GM23338 (cell line): ENCODE measurements around the gene KRTAP5-1. TPM values are rescaled to one million over a fixed set of nuclear protein-coding genes. Genes with fewer than 3 reads are reported as not detected.

Experiments
- ATAC-seq: fragments of 200-7000 bp; cut with Tn5 transposase; 3 replicates; pipeline ENCODE4 v1.9.1; 2020
- DNase-seq: peaks from one replicate; pipeline ENCODE4 v3.0.0-alpha.2; 2015; ENCODE audit warnings: low spot score
- H2AFZ ChIP-seq: fragments of 200-600 bp; sonication (generic); 2 replicates; pipeline ENCODE4 v1.8.0; 2016; ENCODE audit warnings: antibody characterized with exemption, mild to moderate bottlenecking, moderate library complexity
- H3F3A ChIP-seq: fragments of 200-600 bp; sonication (generic); replicated peaks from 2 replicates; pipeline ENCODE4 v1.8.0; 2017; ENCODE audit warnings: antibody characterized with exemption, mixed run types, low read depth
- H3K27ac ChIP-seq: fragments of 200-600 bp; sonication (generic); 2 replicates; pipeline ENCODE4 v1.6.1; 2016; ENCODE audit warnings: low read depth
- H3K27me3 ChIP-seq: fragments of 200-600 bp; sonication (generic); 2 replicates; pipeline ENCODE4 v1.8.0; 2016; ENCODE audit warnings: mild to moderate bottlenecking, mixed run types, moderate library complexity; ENCODE audit not compliant: insufficient read depth
- H3K36me3 ChIP-seq: fragments of 200-600 bp; sonication (generic); 2 replicates; pipeline ENCODE4 v1.8.0; 2016; ENCODE audit warnings: mild to moderate bottlenecking; ENCODE audit not compliant: insufficient read depth
- H3K4me1 ChIP-seq: fragments of 200-600 bp; sonication (generic); 2 replicates; pipeline ENCODE4 v1.8.0; 2016; ENCODE audit warnings: mild to moderate bottlenecking, moderate library complexity; ENCODE audit not compliant: insufficient read depth
- H3K4me2 ChIP-seq: fragments of 200-600 bp; sonication (generic); 2 replicates; pipeline ENCODE4 v1.7.1; 2017; ENCODE audit warnings: mixed run types
- H3K4me3 ChIP-seq: fragments of 200-600 bp; sonication (generic); 2 replicates; pipeline ENCODE4 v1.6.1; 2016; ENCODE audit warnings: mixed run types
- H3K79me2 ChIP-seq: fragments of 200-600 bp; sonication (generic); replicated peaks from 2 replicates; pipeline ENCODE4 v1.8.0; 2017; ENCODE audit warnings: mild to moderate bottlenecking; ENCODE audit not compliant: insufficient read depth
- H3K9me2 ChIP-seq: fragments of 200-600 bp; sonication (generic); 2 replicates; pipeline ENCODE4 v1.8.0; 2017; ENCODE audit not compliant: insufficient read depth
- H4K20me1 ChIP-seq: fragments of 200-600 bp; sonication (generic); replicated peaks from 2 replicates; pipeline ENCODE4 v1.8.0; 2017; ENCODE audit warnings: mild to moderate bottlenecking; ENCODE audit not compliant: insufficient read depth
- H3K27ac Mint-ChIP-seq: 2 replicates; pipeline ENCODE4 v1.8.0; 2020; ENCODE audit warnings: inconsistent platforms, mild to moderate bottlenecking, moderate library complexity, mixed read lengths
- H3K27me3 Mint-ChIP-seq: 3 replicates; pipeline ENCODE4 v1.8.0; 2022; ENCODE audit warnings: low read depth, mild to moderate bottlenecking, moderate library complexity, mixed read lengths, inconsistent platforms; ENCODE audit not compliant: insufficient read depth, poor library complexity
- H3K36me3 Mint-ChIP-seq: 3 replicates; pipeline ENCODE4 v1.8.0; 2021; ENCODE audit warnings: low read depth, mild to moderate bottlenecking, inconsistent platforms, moderate library complexity, mixed read lengths
- H3K4me1 Mint-ChIP-seq: 3 replicates; pipeline ENCODE4 v1.8.0; 2020; ENCODE audit warnings: mild to moderate bottlenecking, inconsistent platforms, mixed read lengths
- H3K4me3 Mint-ChIP-seq: 3 replicates; pipeline ENCODE4 v1.8.0; 2021; ENCODE audit warnings: moderate library complexity, mild to moderate bottlenecking, inconsistent platforms, mixed read lengths
- H3K9me3 Mint-ChIP-seq: 3 replicates; pipeline ENCODE4 v1.8.0; 2020; ENCODE audit warnings: moderate library complexity, mild to moderate bottlenecking, inconsistent platforms, mixed read lengths
- CREB1 ChIP-seq: fragments of 250-450 bp; sonication (Bioruptor Pico); IDR thresholded peaks from 2 replicates; pipeline ENCODE4 v1.5.0; 2020; ENCODE audit warnings: low read depth, mild to moderate bottlenecking, moderate library complexity
- EZH2 ChIP-seq: fragments of 200-600 bp; sonication (generic); IDR thresholded peaks from one replicate; pipeline ENCODE4 v1.8.0; 2017; ENCODE audit warnings: antibody characterized with exemption, mild to moderate bottlenecking, low read depth; ENCODE audit not compliant: unreplicated experiment
- EZH2phosphoT487 ChIP-seq: fragments of 200-600 bp; sonication (generic); IDR thresholded peaks from one replicate; pipeline ENCODE4 v1.8.1; 2018; ENCODE audit warnings: antibody characterized with exemption; ENCODE audit not compliant: unreplicated experiment
- JUNB ChIP-seq: IDR thresholded peaks from one replicate; pipeline ENCODE4 v1.6.1; 2016; ENCODE audit warnings: antibody characterized with exemption; ENCODE audit not compliant: unreplicated experiment
- NANOG ChIP-seq: IDR thresholded peaks from 2 replicates; pipeline ENCODE4 v1.6.1; 2016; ENCODE audit warnings: antibody characterized with exemption, borderline replicate concordance
- POLR2AphosphoS5 ChIP-seq: IDR thresholded peaks from 2 replicates; pipeline ENCODE4 v1.6.1; 2016; ENCODE audit warnings: antibody characterized with exemption, low read depth
- STAT1 ChIP-seq: IDR thresholded peaks from one replicate; pipeline ENCODE4 v1.6.1; 2016; ENCODE audit warnings: antibody characterized with exemption; ENCODE audit not compliant: unreplicated experiment
- ZNF114 ChIP-seq: fragments of 250-450 bp; sonication (Bioruptor Pico); IDR thresholded peaks from 2 replicates; pipeline ENCODE4 v1.5.0; 2020; ENCODE audit warnings: mild to moderate bottlenecking, moderate library complexity
- ZNF331 ChIP-seq: fragments of 250-450 bp; sonication (Bioruptor Pico); IDR thresholded peaks from 2 replicates; pipeline ENCODE4 v1.5.0; 2020; ENCODE audit warnings: low read depth, mild to moderate bottlenecking, moderate library complexity
- polyA plus RNA-seq: library from polyadenylated mRNA; unstranded; fragments of >200 nt; fragmentation: Nextera tagmentation; extraction: Ambion mirVana; gene quantifications from 2 replicates; pipeline ENCODE4 v1.2.1, GENCODE V29; 2016
- total RNA-seq: library from RNA; depleted of rRNA; stranded (reverse); fragments of >200 nt; shearing (Covaris generic); gene quantifications from 2 replicates; pipeline ENCODE4 v1.2.3, GENCODE V29; 2014
- TF ChIP-seq, protein P1 (sequence below): IDR thresholded peaks from 2 replicates; pipeline ENCODE4 v1.6.1; 2016; ENCODE audit warnings: antibody characterized with exemption
- TF ChIP-seq, protein P2 (sequence below): IDR thresholded peaks from one replicate; pipeline ENCODE4 v1.6.1; 2018; ENCODE audit warnings: antibody characterized with exemption; ENCODE audit not compliant: unreplicated experiment
- TF ChIP-seq, protein P3 (sequence below): fragments of 250-450 bp; sonication (Bioruptor Pico); IDR thresholded peaks from 2 replicates; pipeline ENCODE4 v1.5.0; 2020; ENCODE audit warnings: mild to moderate bottlenecking, moderate library complexity

The KRTAP5-1 gene
- total and polyA plus RNA-seq, 2 experiments from 2014 or later, result not detected

DNA sequence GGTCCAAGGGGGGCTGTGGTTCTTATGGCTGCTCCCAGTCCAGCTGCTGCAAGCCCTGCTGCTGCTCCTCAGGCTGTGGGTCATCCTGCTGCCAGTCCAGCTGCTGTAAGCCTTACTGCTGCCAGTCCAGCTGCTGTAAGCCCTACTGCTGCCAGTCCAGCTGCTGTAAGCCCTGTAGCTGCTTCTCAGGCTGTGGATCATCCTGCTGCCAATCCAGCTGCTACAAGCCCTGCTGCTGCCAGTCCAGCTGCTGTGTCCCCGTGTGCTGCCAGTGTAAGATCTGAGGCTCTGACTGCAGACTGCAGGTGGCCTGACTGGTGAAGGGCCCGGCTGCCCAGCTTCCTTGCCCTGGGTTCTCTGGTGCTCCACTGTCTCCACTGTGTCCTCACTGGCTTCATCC lies 45.2 kb upstream of the KRTAP5-1 start:
- H3K27me3 ChIP-seq, result no peaks in the 10 kb centered on the region
- H4K20me1 ChIP-seq, result no peaks in the 10 kb centered on the region
- no peaks in the 10 kb centered on the region for H3K36me3 ChIP-seq
- no peak overlapping the region for H2AFZ ChIP-seq
- no peak overlapping the region for H3K4me3 Mint-ChIP-seq
- H3K4me3 ChIP-seq, result no peak overlapping the region
- H3F3A ChIP-seq, result no peaks in the 10 kb centered on the region
- H3K9me2 ChIP-seq, result no peaks in the 10 kb centered on the region
- ATAC-seq (no peak), DNase-seq (no peak)
- no peak overlapping the region for H3K4me2 ChIP-seq
- H3K4me1 ChIP-seq, result peaks cover 3% of the 10 kb centered on the region; the same call in 1 of the 2 replicates
- H3K9me3 Mint-ChIP-seq, result no peaks in the 10 kb centered on the region
- no peaks in the 10 kb centered on the region for H3K79me2 ChIP-seq
- H3K4me1 Mint-ChIP-seq, result peaks cover 4% of the 10 kb centered on the region; the same call in 1 of the 3 replicates
- H3K27ac Mint-ChIP-seq, result no peak overlapping the region
- H3K36me3 Mint-ChIP-seq, result no peaks in the 10 kb centered on the region; the same call in 2 of the 3 replicates
- TF ChIP-seq, protein P1, sequence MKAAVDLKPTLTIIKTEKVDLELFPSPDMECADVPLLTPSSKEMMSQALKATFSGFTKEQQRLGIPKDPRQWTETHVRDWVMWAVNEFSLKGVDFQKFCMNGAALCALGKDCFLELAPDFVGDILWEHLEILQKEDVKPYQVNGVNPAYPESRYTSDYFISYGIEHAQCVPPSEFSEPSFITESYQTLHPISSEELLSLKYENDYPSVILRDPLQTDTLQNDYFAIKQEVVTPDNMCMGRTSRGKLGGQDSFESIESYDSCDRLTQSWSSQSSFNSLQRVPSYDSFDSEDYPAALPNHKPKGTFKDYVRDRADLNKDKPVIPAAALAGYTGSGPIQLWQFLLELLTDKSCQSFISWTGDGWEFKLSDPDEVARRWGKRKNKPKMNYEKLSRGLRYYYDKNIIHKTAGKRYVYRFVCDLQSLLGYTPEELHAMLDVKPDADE, result no peak
- TF ChIP-seq POLR2AphosphoS5 (no peak), EZH2 (no peak), ZNF114 (CRISPR knock-in tag) (no peak), JUNB (no peak), EZH2phosphoT487 (no peak), NANOG (no peak), STAT1 (no peak), ZNF331 (no peak), CREB1 (CRISPR knock-in tag) (no peak)
- TF ChIP-seq, protein P2, sequence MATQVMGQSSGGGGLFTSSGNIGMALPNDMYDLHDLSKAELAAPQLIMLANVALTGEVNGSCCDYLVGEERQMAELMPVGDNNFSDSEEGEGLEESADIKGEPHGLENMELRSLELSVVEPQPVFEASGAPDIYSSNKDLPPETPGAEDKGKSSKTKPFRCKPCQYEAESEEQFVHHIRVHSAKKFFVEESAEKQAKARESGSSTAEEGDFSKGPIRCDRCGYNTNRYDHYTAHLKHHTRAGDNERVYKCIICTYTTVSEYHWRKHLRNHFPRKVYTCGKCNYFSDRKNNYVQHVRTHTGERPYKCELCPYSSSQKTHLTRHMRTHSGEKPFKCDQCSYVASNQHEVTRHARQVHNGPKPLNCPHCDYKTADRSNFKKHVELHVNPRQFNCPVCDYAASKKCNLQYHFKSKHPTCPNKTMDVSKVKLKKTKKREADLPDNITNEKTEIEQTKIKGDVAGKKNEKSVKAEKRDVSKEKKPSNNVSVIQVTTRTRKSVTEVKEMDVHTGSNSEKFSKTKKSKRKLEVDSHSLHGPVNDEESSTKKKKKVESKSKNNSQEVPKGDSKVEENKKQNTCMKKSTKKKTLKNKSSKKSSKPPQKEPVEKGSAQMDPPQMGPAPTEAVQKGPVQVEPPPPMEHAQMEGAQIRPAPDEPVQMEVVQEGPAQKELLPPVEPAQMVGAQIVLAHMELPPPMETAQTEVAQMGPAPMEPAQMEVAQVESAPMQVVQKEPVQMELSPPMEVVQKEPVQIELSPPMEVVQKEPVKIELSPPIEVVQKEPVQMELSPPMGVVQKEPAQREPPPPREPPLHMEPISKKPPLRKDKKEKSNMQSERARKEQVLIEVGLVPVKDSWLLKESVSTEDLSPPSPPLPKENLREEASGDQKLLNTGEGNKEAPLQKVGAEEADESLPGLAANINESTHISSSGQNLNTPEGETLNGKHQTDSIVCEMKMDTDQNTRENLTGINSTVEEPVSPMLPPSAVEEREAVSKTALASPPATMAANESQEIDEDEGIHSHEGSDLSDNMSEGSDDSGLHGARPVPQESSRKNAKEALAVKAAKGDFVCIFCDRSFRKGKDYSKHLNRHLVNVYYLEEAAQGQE, result no peak
- TF ChIP-seq, protein P3, sequence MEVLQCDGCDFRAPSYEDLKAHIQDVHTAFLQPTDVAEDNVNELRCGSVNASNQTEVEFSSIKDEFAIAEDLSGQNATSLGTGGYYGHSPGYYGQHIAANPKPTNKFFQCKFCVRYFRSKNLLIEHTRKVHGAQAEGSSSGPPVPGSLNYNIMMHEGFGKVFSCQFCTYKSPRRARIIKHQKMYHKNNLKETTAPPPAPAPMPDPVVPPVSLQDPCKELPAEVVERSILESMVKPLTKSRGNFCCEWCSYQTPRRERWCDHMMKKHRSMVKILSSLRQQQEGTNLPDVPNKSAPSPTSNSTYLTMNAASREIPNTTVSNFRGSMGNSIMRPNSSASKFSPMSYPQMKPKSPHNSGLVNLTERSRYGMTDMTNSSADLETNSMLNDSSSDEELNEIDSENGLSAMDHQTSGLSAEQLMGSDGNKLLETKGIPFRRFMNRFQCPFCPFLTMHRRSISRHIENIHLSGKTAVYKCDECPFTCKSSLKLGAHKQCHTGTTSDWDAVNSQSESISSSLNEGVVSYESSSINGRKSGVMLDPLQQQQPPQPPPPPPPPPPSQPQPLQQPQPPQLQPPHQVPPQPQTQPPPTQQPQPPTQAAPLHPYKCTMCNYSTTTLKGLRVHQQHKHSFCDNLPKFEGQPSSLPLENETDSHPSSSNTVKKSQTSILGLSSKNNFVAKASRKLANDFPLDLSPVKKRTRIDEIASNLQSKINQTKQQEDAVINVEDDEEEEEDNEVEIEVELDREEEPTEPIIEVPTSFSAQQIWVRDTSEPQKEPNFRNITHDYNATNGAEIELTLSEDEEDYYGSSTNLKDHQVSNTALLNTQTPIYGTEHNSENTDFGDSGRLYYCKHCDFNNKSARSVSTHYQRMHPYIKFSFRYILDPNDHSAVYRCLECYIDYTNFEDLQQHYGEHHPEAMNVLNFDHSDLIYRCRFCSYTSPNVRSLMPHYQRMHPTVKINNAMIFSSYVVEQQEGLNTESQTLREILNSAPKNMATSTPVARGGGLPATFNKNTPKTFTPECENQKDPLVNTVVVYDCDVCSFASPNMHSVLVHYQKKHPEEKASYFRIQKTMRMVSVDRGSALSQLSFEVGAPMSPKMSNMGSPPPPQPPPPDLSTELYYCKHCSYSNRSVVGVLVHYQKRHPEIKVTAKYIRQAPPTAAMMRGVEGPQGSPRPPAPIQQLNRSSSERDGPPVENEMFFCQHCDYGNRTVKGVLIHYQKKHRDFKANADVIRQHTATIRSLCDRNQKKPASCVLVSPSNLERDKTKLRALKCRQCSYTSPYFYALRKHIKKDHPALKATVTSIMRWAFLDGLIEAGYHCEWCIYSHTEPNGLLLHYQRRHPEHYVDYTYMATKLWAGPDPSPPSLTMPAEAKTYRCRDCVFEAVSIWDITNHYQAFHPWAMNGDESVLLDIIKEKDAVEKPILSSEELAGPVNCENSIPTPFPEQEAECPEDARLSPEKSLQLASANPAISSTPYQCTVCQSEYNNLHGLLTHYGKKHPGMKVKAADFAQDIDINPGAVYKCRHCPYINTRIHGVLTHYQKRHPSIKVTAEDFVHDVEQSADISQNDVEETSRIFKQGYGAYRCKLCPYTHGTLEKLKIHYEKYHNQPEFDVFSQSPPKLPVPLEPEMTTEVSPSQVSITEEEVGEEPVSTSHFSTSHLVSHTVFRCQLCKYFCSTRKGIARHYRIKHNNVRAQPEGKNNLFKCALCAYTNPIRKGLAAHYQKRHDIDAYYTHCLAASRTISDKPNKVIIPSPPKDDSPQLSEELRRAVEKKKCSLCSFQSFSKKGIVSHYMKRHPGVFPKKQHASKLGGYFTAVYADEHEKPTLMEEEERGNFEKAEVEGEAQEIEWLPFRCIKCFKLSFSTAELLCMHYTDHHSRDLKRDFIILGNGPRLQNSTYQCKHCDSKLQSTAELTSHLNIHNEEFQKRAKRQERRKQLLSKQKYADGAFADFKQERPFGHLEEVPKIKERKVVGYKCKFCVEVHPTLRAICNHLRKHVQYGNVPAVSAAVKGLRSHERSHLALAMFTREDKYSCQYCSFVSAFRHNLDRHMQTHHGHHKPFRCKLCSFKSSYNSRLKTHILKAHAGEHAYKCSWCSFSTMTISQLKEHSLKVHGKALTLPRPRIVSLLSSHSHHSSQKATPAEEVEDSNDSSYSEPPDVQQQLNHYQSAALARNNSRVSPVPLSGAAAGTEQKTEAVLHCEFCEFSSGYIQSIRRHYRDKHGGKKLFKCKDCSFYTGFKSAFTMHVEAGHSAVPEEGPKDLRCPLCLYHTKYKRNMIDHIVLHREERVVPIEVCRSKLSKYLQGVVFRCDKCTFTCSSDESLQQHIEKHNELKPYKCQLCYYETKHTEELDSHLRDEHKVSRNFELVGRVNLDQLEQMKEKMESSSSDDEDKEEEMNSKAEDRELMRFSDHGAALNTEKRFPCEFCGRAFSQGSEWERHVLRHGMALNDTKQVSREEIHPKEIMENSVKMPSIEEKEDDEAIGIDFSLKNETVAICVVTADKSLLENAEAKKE (CRISPR knock-in tag), result no peak
- H3K27ac ChIP-seq, result no peak overlapping the region
- H3K27me3 Mint-ChIP-seq, result peaks cover 22% of the 10 kb centered on the region
